OCI-LY7 (cell line): ENCODE measurements around the gene BBX. TPM values are rescaled to one million over a fixed set of nuclear protein-coding genes. Genes with fewer than 3 reads are reported as not detected.

Experiments used
- BruUV-seq: library from RNA; stranded (reverse); fragments of 400-500 nt; replicated peaks from 2 replicates; lab custom pipeline; 2021; lab: Mats Ljungman, UMichigan
- CTCF ChIA-PET: fragments of 300-600 bp; sonication (Branson Sonifier 250); formaldehyde crosslinking; loops from one replicate; lab custom pipeline; 2022; ENCODE audit warnings: antibody characterized with exemption; ENCODE audit not compliant: unreplicated experiment; lab: Charles Lee
- POLR2A ChIA-PET: fragments of 300-600 bp; sonication (Branson Sonifier 250); formaldehyde crosslinking; loops from one replicate; lab custom pipeline; 2022; ENCODE audit warnings: antibody characterized with exemption; lab: Charles Lee
- DNase-seq: peaks from one replicate; pipeline ENCODE4 v3.0.0-alpha.2; 2015; ENCODE audit warnings: low spot score
- H2AFZ ChIP-seq: fragments of 200-600 bp; sonication (generic), shearing (Covaris generic); 2 replicates; pipeline ENCODE4 v1.6.1; 2014; ENCODE audit warnings: mild to moderate bottlenecking, antibody characterized with exemption, low read length, moderate library complexity
- H3K27ac ChIP-seq: fragments of 200-600 bp; sonication (generic); 2 replicates; pipeline ENCODE4 v1.5.1; 2014; ENCODE audit warnings: mixed run types, low read depth, mild to moderate bottlenecking, moderate library complexity, low read length, inconsistent platforms; ENCODE audit not compliant: poor library complexity, severe bottlenecking
- H3K36me3 ChIP-seq: fragments of 200-600 bp; sonication (generic); 2 replicates; pipeline ENCODE4 v1.6.1; 2014; ENCODE audit warnings: mild to moderate bottlenecking, antibody characterized with exemption, low read length, moderate library complexity, mixed read lengths; ENCODE audit not compliant: insufficient read depth
- H3K4me1 ChIP-seq: fragments of 200-600 bp; sonication (generic); 2 replicates; pipeline ENCODE4 v1.5.1; 2014; ENCODE audit warnings: mild to moderate bottlenecking, low read length; ENCODE audit not compliant: insufficient read depth, poor library complexity, severe bottlenecking
- H3K4me2 ChIP-seq: fragments of 200-600 bp; sonication (generic); 2 replicates; pipeline ENCODE4 v1.6.1; 2014; ENCODE audit warnings: mild to moderate bottlenecking, low read length
- H3K4me3 ChIP-seq: fragments of 200-600 bp; sonication (generic); 2 replicates; pipeline ENCODE4 v1.5.1; 2014; ENCODE audit warnings: mild to moderate bottlenecking, low read depth, low read length; ENCODE audit not compliant: poor library complexity, severe bottlenecking
- H3K79me2 ChIP-seq: fragments of 200-600 bp; sonication (generic); 2 replicates; pipeline ENCODE4 v1.6.1; 2016; ENCODE audit warnings: low read depth, mild to moderate bottlenecking, low read length, moderate library complexity, mixed read lengths; ENCODE audit not compliant: insufficient read depth
- H3K9me2 ChIP-seq: fragments of 200-600 bp; sonication (generic); 2 replicates; pipeline ENCODE4 v1.6.1; 2016; ENCODE audit warnings: mild to moderate bottlenecking, low read length, mixed read lengths; ENCODE audit not compliant: insufficient read depth
- H3K9me3 ChIP-seq: fragments of 200-600 bp; sonication (generic); 2 replicates; pipeline ENCODE4 v1.6.1; 2014; ENCODE audit warnings: mild to moderate bottlenecking, mixed run types, low read length, mixed read lengths
- H4K20me1 ChIP-seq: fragments of 200-600 bp; sonication (generic); 2 replicates; pipeline ENCODE4 v1.6.1; 2014; ENCODE audit warnings: mild to moderate bottlenecking, antibody characterized with exemption, low read length, moderate library complexity, mixed read lengths; ENCODE audit not compliant: insufficient read depth
- CTCF ChIP-seq: fragments of 200-600 bp; sonication (generic); conservative IDR thresholded peaks from 2 replicates; pipeline ENCODE4 v1.5.1; 2014; ENCODE audit warnings: mild to moderate bottlenecking, antibody characterized with exemption, low read length, moderate library complexity, mixed read lengths
- EZH2phosphoT487 ChIP-seq: fragments of 200-600 bp; sonication (generic); IDR thresholded peaks from 2 replicates; pipeline ENCODE4 v1.6.1; 2018; ENCODE audit warnings: low read depth, borderline replicate concordance, mild to moderate bottlenecking, mixed run types, antibody characterized with exemption, low read length, moderate library complexity, mixed read lengths
- intact Hi-C: fragments of 100-400 bp; cut with micrococcal nuclease; formaldehyde crosslinking; loops from one replicate; pipeline ENCODE4 v1.10.0; 2022; ENCODE audit not compliant: unreplicated experiment
- total RNA-seq, 2 experiments: library from RNA; depleted of rRNA in 1 of 2; stranded (reverse); fragments of >200 nt in 1 of 2; shearing (Covaris generic) in 1 of 2; gene quantifications; 2 replicates each; pipeline ENCODE4 v1.2.3, GENCODE V29; 2014 to 2022

Gene BBX
- total RNA-seq, 2 experiments from 2014 or later: 27.0 to 49.8 TPM

GRCh38 chr3:107661447-107662123 lies 138.8 kb downstream of the BBX start:
- Histone ChIP-seq H3K9me2 (no peaks in the 10 kb centered on the region), H3K9me3 (no peaks in the 10 kb centered on the region), H3K4me3 (no peak overlapping the region), H3K4me2 (no peak overlapping the region), H3K27ac (no peak overlapping the region), H2AFZ (no peak overlapping the region), H3K36me3 (no peaks in the 10 kb centered on the region), H4K20me1 (peaks cover 10% of the 10 kb centered on the region; the same call in 1 of the 2 replicates), H3K4me1 (no peaks in the 10 kb centered on the region), H3K79me2 (no peaks in the 10 kb centered on the region)
- POLR2A ChIA-PET: interaction anchor here (0.6 to 2.2 kb wide), 4 partner anchors 9 to 609 kb away, joined by 3 to 8 read pairs (median 5); no protein-coding TSS in a partner anchor
- no TSS peak for BruUV-seq
- intact Hi-C loops: no loop called here
- no peak for DNase-seq
- CTCF ChIA-PET: interaction anchor here (1.7 kb wide), 1 partner anchor 14 kb away, joined by 10 read pairs; no protein-coding TSS in a partner anchor
- TF ChIP-seq CTCF (no peak), EZH2phosphoT487 (no peak)

GRCh38 chr3:107662124-107662507 lies 139.4 kb downstream of the BBX start:
- ChIA-PET POLR2A (interaction anchor here (0.6 to 0.8 kb wide), 2 partner anchors 13 to 608 kb away, joined by 3 to 5 read pairs; no protein-coding TSS in a partner anchor), CTCF (no interaction called here)
- no peak overlapping the region for H3K4me2 ChIP-seq
- TF ChIP-seq EZH2phosphoT487: no peak
- no peak for TF ChIP-seq CTCF
- H2AFZ ChIP-seq: no peak overlapping the region
- no peak overlapping the region for H3K27ac ChIP-seq
- peaks cover 10% of the 10 kb centered on the region; the same call in 1 of the 2 replicates for H4K20me1 ChIP-seq
- H3K36me3 ChIP-seq: no peaks in the 10 kb centered on the region
- no TSS peak for BruUV-seq
- H3K79me2 ChIP-seq: no peaks in the 10 kb centered on the region
- DNase-seq: no peak
- no peaks in the 10 kb centered on the region for H3K9me2 ChIP-seq
- H3K9me3 ChIP-seq: no peaks in the 10 kb centered on the region
- no peaks in the 10 kb centered on the region for H3K4me1 ChIP-seq
- intact Hi-C loops: no loop called here
- H3K4me3 ChIP-seq: no peak overlapping the region

GRCh38 chr3:107662586-107662985 lies 139.8 kb downstream of the BBX start:
- POLR2A ChIA-PET: interaction anchor here (0.6 to 0.8 kb wide), 3 partner anchors 13 to 608 kb away, joined by 3 to 5 read pairs (median 4); no protein-coding TSS in a partner anchor
- no TSS peak for BruUV-seq

More at GRCh38 chr3:107662586-107662985, 139.8 kb downstream of the BBX start:
- intact Hi-C loops: no loop called here
- no peak overlapping the region for H3K27ac ChIP-seq
- H3K4me2 ChIP-seq: no peak overlapping the region
- no peaks in the 10 kb centered on the region for H3K9me3 ChIP-seq
- no peaks in the 10 kb centered on the region for H3K79me2 ChIP-seq
- no peaks in the 10 kb centered on the region for H3K4me1 ChIP-seq
- TF ChIP-seq EZH2phosphoT487 (no peak), CTCF (no peak)
- peaks cover 10% of the 10 kb centered on the region; the same call in 1 of the 2 replicates for H4K20me1 ChIP-seq
- no peak for DNase-seq
- H3K9me2 ChIP-seq: no peaks in the 10 kb centered on the region
- CTCF ChIA-PET: no interaction called here
- no peak overlapping the region for H3K4me3 ChIP-seq
- H2AFZ ChIP-seq: no peak overlapping the region
- no peaks in the 10 kb centered on the region for H3K36me3 ChIP-seq
